BE2C (cell line): ENCODE results near the gene PLCB1.
"Not testable (repeated sequence)": the region's sequence is repeated elsewhere in the genome, so short reads cannot be mapped to it uniquely, and the experiment has no call there.

Source experiments
- DNase-seq: peaks from one replicate; pipeline ENCODE4 v3.0.0-alpha.2; 2020
- H3K27me3 ChIP-seq: fragments of 250-450 bp; sonication (Bioruptor Pico); 2 replicates; pipeline ENCODE4 v1.5.1; 2020; ENCODE audit warnings: mild to moderate bottlenecking
- H3K36me3 ChIP-seq: fragments of 250-450 bp; sonication (Bioruptor Pico); 2 replicates; pipeline ENCODE4 v1.5.1; 2020; ENCODE audit warnings: mild to moderate bottlenecking
- H3K4me1 ChIP-seq: fragments of 250-450 bp; sonication (Bioruptor Pico); 2 replicates; pipeline ENCODE4 v1.5.1; 2020
- H3K4me3 ChIP-seq: 2 replicates; pipeline ENCODE4 v1.5.1; 2011; ENCODE audit warnings: low read depth, low read length
- H3K9me3 ChIP-seq: fragments of 250-450 bp; sonication (Bioruptor Pico); 2 replicates; pipeline ENCODE4 v1.5.1; 2020
- TF ChIP-seq, protein P1 (sequence below): IDR thresholded peaks from 2 replicates; pipeline ENCODE4 v1.5.1; 2012; ENCODE audit warnings: mild to moderate bottlenecking, low read depth, low read length

PLCB1 gene

DNA sequence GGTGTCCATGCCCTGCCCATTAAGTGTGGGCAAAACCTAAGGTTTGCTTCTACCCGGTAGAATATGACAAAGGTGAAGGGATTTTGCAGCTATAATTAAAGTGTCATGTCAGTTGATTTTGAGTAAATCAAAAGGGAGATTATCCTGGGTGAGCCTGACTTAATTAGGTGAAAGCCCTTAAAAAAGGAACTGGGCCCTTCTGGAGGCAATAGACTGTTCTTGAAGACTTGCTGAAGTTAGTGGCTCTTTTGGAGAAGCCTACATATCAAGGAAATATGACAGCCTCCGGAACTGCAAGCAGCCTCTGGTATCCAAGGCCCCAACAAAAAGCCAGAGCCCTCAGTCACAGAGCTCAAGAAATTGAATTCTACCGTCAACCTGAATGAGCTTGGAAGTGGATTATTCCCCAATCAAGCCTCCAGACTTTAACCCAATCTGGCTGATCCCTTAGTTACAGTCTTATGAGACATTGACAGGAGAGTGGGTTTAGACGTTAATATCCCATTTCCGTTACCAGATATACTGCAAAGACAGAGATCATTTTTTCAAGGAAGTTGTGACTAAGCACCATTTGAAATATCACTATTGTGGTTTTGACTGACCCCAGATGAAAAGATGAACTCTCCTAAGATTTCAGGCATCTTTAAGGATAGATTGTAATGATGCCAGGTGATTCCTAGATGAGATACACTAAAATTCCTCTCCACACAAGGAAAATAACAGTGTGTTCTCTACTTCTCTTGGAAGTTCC is 303.4 kb downstream of the PLCB1 start:
- no peak for DNase-seq
- TF ChIP-seq, protein P1, sequence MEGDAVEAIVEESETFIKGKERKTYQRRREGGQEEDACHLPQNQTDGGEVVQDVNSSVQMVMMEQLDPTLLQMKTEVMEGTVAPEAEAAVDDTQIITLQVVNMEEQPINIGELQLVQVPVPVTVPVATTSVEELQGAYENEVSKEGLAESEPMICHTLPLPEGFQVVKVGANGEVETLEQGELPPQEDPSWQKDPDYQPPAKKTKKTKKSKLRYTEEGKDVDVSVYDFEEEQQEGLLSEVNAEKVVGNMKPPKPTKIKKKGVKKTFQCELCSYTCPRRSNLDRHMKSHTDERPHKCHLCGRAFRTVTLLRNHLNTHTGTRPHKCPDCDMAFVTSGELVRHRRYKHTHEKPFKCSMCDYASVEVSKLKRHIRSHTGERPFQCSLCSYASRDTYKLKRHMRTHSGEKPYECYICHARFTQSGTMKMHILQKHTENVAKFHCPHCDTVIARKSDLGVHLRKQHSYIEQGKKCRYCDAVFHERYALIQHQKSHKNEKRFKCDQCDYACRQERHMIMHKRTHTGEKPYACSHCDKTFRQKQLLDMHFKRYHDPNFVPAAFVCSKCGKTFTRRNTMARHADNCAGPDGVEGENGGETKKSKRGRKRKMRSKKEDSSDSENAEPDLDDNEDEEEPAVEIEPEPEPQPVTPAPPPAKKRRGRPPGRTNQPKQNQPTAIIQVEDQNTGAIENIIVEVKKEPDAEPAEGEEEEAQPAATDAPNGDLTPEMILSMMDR: no peak
- Histone ChIP-seq H3K4me3 (no peak overlapping the region), H3K27me3 (no peaks in the 10 kb centered on the region), H3K36me3 (no peaks in the 10 kb centered on the region), H3K9me3 (no peaks in the 10 kb centered on the region), H3K4me1 (peaks cover 27% of the 10 kb centered on the region)

DNA sequence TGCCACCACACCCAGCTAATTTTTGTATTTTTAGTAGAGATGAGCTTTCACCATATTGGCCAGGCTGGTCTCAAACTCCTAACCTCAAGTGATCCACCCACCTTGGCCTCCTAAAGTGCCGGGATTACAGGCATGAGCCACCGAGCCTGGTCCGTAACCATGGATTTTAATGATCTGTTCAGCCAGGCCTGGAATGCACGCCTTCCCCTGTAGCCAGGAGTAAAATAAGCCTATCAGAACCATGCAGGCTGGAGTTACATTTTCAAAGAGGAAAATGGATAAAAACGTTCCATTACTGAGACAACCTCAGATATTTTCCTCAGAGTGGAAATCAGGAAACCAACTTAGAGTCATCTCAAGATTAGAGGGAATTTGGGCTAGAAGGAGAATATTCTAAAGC is 304.9 kb downstream of the PLCB1 start:
- peaks cover 23% of the 10 kb centered on the region for H3K4me1 ChIP-seq
- not testable (repeated sequence) for H3K9me3 ChIP-seq, H3K36me3 ChIP-seq, H3K4me3 ChIP-seq, DNase-seq, H3K27me3 ChIP-seq

- no peaks in the 10 kb centered on the region for H3K27me3 ChIP-seq
- no peak overlapping the region for H3K4me3 ChIP-seq
- H3K4me1 ChIP-seq: peaks cover 16% of the 10 kb centered on the region
- TF ChIP-seq, protein P1: no peak
- no peaks in the 10 kb centered on the region for H3K36me3 ChIP-seq
- H3K9me3 ChIP-seq: no peaks in the 10 kb centered on the region
- no peak for DNase-seq
Measured at GRCh38 chr20:8438748-8439147, 306.7 kb downstream of the PLCB1 start.

- TF ChIP-seq, protein P1: peak; percentile 21
Measured at GRCh38 chr20:8443464-8444072, 311.5 kb downstream of the PLCB1 start.

GRCh38 chr20:8447262-8448120 is 315.4 kb downstream of the PLCB1 start:
- peaks cover 13% of the 10 kb centered on the region for H3K4me1 ChIP-seq
- H3K36me3 ChIP-seq: no peaks in the 10 kb centered on the region
- TF ChIP-seq, protein P1: no peak
- no peaks in the 10 kb centered on the region for H3K9me3 ChIP-seq
- DNase-seq: no peak
- H3K4me3 ChIP-seq: no peak overlapping the region
- no peaks in the 10 kb centered on the region for H3K27me3 ChIP-seq

More at GRCh38 chr20:8443464-8444072, 311.5 kb downstream of the PLCB1 start:
- Histone ChIP-seq H3K27me3 (no peaks in the 10 kb centered on the region), H3K36me3 (no peaks in the 10 kb centered on the region), H3K9me3 (no peaks in the 10 kb centered on the region), H3K4me1 (peaks cover 13% of the 10 kb centered on the region), H3K4me3 (no peak overlapping the region)
- DNase-seq: no peak

DNA sequence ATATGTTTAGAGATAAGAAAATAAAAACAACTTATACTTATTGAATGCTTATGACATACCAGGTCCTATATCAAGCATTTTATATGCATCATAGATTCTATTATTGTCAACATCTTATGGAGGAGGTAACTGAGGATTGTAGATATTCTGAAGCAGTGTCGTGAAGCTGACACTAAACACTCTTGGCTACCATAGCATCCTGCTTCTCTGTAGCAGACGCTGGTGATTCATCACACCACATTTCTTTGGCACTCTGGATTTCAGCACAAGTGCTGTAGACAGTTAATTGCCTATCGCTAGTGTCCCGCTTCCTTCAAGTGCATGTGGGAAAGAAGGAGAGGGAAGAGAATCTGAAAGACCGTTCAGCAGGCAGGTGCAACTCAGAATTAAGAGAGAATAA is 317.1 kb downstream of the PLCB1 start:
- peaks cover 22% of the 10 kb centered on the region for H3K4me1 ChIP-seq
- H3K9me3 ChIP-seq: no peaks in the 10 kb centered on the region
- H3K4me3 ChIP-seq: no peak overlapping the region
- no peaks in the 10 kb centered on the region for H3K27me3 ChIP-seq
- peak; percentile 16 for DNase-seq
- TF ChIP-seq, protein P1: no peak
- no peaks in the 10 kb centered on the region for H3K36me3 ChIP-seq
